ENCODE data around the gene SLC2A11. TPM values are rescaled to one million over a fixed set of nuclear protein-coding genes. Genes with fewer than 3 reads are reported as not detected.
"Not testable (repeated sequence)": the region's sequence is repeated elsewhere in the genome, so short reads cannot be mapped to it uniquely, and the experiment has no call there.

The SLC2A11 gene
- total RNA-seq, 2 donors from 2014 or later, result 9.8 to 11.9 TPM

DNA sequence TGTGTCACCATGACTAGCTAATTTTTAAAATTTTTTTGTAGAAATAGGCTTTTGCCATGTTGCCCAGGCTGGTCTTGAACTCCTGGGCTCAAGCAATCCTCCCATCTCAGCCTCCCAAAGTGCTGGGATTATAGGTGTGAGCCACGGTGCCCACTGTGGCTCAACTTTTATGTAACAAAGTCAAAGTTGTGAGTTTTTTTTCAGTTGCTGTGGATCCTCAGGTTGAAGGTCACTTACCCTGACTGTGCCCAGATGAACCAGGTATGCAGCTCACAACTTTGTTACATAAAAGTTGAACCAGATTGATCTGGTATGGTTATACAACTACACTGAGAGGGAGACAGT lies 62.6 kb downstream of the SLC2A11 start:
- DNase-seq; H3K27me3 Mint-ChIP-seq; H3K36me3 Mint-ChIP-seq (ENCODE audit: low read depth); H3K9me3 ChIP-seq (ENCODE audit: control insufficient read depth, low read length, poor library complexity, severe bottlenecking); ATAC-seq; H3K4me3 Mint-ChIP-seq; H3K27ac Mint-ChIP-seq; H3K4me1 Mint-ChIP-seq: not testable (repeated sequence)

DNA sequence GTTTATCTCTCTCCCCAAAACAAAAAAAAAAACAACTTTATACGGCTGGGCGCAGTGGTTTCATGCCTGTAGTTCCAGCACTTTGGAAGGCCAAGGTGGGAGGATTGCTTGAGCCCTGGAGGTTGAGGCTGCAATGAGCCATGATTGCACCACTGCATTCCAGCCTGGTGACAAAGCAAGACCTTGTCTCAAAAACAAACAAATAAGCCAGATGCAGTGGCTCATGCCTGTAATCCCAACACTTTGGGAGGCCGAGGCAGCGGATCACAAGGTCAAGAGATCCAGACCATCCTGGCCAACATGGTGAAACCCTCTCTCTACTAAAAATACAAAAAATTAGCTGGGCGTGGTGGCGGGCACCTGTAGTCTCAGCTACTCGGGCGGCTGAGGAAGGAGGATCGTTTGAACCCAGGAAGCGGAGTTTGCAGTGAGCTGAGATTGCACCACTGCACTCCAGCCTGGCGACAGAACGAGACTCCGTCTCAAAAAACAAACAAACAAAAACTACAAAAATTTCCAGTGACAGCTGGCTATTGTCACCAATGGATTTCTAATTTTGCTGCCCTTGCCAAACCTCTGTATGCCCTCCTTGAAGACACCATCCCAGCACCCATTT lies 64.0 kb downstream of the SLC2A11 start:
- H3K4me1 Mint-ChIP-seq; H3K36me3 Mint-ChIP-seq (ENCODE audit: low read depth); H3K4me3 Mint-ChIP-seq; DNase-seq; H3K27me3 Mint-ChIP-seq; H3K27ac Mint-ChIP-seq; H3K9me3 ChIP-seq (ENCODE audit: control insufficient read depth, low read length, poor library complexity, severe bottlenecking); ATAC-seq: not testable (repeated sequence)

- ATAC-seq (no peak), DNase-seq (no peak)
- H3K27me3 Mint-ChIP-seq, result peaks cover 16% of the 10 kb centered on the region
- H3K27ac Mint-ChIP-seq, result no peak overlapping the region
- no peaks in the 10 kb centered on the region for H3K4me1 Mint-ChIP-seq
- no peak overlapping the region for H3K4me3 Mint-ChIP-seq
- H3K9me3 ChIP-seq (ENCODE audit: control insufficient read depth, low read length, poor library complexity, severe bottlenecking), result no peaks in the 10 kb centered on the region
- no peaks in the 10 kb centered on the region for H3K36me3 Mint-ChIP-seq (ENCODE audit: low read depth)
These were observed 65.2 kb downstream of the SLC2A11 start for GRCh38 chr22:23922921-23923320.

DNA sequence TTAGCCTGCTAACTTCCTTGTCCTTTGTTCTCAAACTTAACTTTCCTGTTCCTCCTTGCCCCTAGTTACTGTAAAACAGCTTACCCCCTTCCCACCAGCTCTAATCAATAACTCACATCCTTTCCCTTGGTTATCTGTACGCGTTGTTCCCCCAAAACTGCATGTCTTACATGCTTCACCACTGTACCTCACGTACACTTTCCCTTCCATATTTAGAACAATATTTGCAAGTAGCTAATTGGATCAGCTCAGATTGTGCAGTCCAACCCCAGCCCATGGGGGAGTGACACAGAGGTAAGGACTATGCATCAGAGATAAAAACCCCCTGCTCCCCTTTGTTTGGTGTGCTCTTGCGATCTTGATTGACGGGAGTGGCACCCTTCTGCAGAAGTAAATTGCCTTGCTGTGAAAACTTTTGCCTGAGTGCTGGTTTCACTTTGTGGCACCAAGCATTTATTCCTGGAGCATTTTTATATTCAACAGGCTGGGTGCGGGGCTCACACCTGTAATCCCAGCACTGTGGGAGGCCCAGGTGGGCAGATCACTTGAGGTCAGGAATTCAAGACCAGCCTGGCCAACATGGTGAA lies 67.4 kb downstream of the SLC2A11 start:
- Mint-ChIP-seq H3K4me3 (no peak overlapping the region), H3K4me1 (no peaks in the 10 kb centered on the region), H3K36me3 (ENCODE audit: low read depth) (no peaks in the 10 kb centered on the region), H3K27ac (no peak overlapping the region), H3K27me3 (peaks cover 29% of the 10 kb centered on the region)
- ATAC-seq (no peak), DNase-seq (no peak)
- H3K9me3 ChIP-seq (ENCODE audit: control insufficient read depth, low read length, poor library complexity, severe bottlenecking), result no peaks in the 10 kb centered on the region

GRCh38 chr22:23926561-23926960 lies 68.9 kb downstream of the SLC2A11 start:
- Mint-ChIP-seq H3K4me1 (no peaks in the 10 kb centered on the region), H3K27me3 (peaks cover 29% of the 10 kb centered on the region), H3K36me3 (ENCODE audit: low read depth) (no peaks in the 10 kb centered on the region), H3K4me3 (no peak overlapping the region), H3K27ac (no peak overlapping the region)
- H3K9me3 ChIP-seq (ENCODE audit: control insufficient read depth, low read length, poor library complexity, severe bottlenecking), result no peaks in the 10 kb centered on the region
- ATAC-seq, result no peak
- DNase-seq, result no peak

Other genes with a start within 250 kb of the SLC2A11 start
- gene DRICH1, start 225.6 kb upstream of the SLC2A11 start, total RNA-seq, result 1 to 10 TPM in 1 of 2 donors, under 1 TPM in 1; 0.42 to 2.5 TPM
- 10 to 100 TPM; 16.0 to 20.2 TPM for gene RGL4, start 166.9 kb upstream of the SLC2A11 start, total RNA-seq
- 1 to 10 TPM; 1.8 to 1.9 TPM for gene ZNF70, start 106.8 kb upstream of the SLC2A11 start, total RNA-seq
- 1 to 10 TPM in 1 of 2 donors, not detected in 1; 4.4 TPM for gene VPREB3, start 103.5 kb upstream of the SLC2A11 start, total RNA-seq
- gene C22orf15, start 94.9 kb upstream of the SLC2A11 start, total RNA-seq, result under 1 TPM; 0.30 to 0.81 TPM
- gene CHCHD10, start 89.9 kb upstream of the SLC2A11 start, total RNA-seq, result 10 to 100 TPM; 31.6 to 44.0 TPM
- 1 to 10 TPM in 1 of 2 donors, under 1 TPM in 1; 0.76 to 1.2 TPM for gene MMP11, start 85.0 kb upstream of the SLC2A11 start, total RNA-seq
- 10 to 100 TPM; 45.0 to 53.6 TPM for gene SMARCB1, start 70.9 kb upstream of the SLC2A11 start, total RNA-seq
- 1 to 10 TPM; 2.7 to 3.6 TPM for gene DERL3, start 18.9 kb upstream of the SLC2A11 start, total RNA-seq
- gene MIF, start 36.5 kb downstream of the SLC2A11 start, total RNA-seq, result 100 to 1,000 TPM; 219 to 223 TPM
- gene GSTT2B, start 103.3 kb downstream of the SLC2A11 start, total RNA-seq, result not detected
- 1 to 10 TPM; 2.4 to 3.5 TPM for gene DDTL, start 109.0 kb downstream of the SLC2A11 start, total RNA-seq
- 10 to 100 TPM; 69.4 to 74.2 TPM for gene DDT, start 116.6 kb downstream of the SLC2A11 start, total RNA-seq
- gene GSTT2, start 122.3 kb downstream of the SLC2A11 start, total RNA-seq, result not detected
- gene GSTT4, start 147.6 kb downstream of the SLC2A11 start, total RNA-seq, result not detected
- gene CABIN1, start 153.4 kb downstream of the SLC2A11 start, total RNA-seq, result 100 to 1,000 TPM; 112 to 126 TPM